ENCODE measurements around the gene TRIM71.

Gene TRIM71

GRCh38 chr3:32866533-32866932 lies 48.7 kb downstream of the TRIM71 start:
- no peak for DNase-seq (ENCODE audit: low read depth in 2 of 2)

GRCh38 chr3:32867954-32868353 lies 50.2 kb downstream of the TRIM71 start:
- DNase-seq (ENCODE audit: low read depth in 2 of 2): no peak

GRCh38 chr3:32868719-32869512 lies 51.1 kb downstream of the TRIM71 start:
- DNase-seq (ENCODE audit: low read depth in 2 of 2): no peak

DNA sequence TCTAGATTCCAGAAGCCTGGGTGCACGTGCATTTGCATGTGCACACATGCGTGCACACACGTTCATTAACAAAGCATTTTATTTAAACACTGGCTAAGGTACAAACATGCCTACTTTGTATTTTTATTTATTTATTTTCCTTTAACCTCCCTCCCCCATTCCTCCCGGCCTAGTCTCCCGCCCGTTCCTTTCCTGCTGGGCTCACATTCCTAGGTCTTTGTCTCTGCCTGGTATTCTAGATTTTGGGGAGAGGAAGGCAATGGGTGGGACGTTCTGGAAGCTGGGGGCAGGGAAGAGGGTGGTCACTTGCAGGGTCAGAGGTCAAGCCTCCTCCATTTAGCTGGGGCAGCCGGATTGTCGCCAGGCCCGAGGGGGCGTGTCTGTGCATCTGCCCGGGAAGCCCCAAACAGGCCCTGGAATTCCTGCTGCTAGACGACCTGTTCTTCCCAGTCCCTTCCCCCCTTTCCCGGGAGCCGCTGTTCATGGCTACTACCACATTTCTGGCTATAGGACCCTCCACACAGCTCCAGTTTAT lies 51.8 kb downstream of the TRIM71 start:
- no peak for DNase-seq (ENCODE audit: low read depth in 2 of 2)

DNA sequence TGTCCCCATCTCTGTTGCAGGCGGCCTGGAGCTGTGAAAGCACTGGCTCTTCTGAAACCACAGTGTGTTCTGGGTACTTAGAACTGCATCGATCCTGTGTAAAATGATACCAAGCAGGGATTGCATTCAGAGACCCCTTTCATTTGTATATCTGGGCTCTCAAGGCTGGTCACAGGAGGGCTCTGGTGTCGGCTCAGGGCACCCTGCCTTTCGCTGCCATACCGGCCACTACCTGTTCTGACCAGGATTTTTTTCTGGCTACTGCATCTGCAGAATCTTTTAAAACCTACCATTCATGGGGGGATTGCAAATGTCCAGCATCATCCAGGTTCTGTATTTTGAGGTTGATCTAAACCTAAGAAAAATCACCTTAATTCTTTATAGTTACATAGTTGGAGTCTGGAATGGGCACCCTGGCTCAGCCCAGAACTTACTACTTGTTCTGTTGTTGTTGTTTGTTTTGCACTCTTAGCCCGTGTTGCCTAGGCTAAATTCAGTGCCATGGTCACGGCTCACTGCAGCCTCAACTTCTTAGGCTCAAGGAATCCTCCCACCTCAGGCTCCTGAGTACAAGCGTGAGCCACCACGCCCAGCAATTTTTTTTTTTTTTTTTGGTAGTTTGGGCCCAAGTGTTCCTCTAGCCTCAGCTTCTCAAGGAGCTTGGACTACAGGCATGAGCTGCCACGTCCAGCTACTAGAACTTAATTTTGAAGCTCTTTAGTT lies 52.7 kb downstream of the TRIM71 start:
- no peak for DNase-seq (ENCODE audit: low read depth in 2 of 2)

- no peak for DNase-seq (ENCODE audit: low read depth in 2 of 2)
Observed at GRCh38 chr3:32871273-32871672, 53.5 kb downstream of the TRIM71 start.

- DNase-seq (ENCODE audit: low read depth in 2 of 2): no peak
Observed at GRCh38 chr3:32872487-32873382, 54.9 kb downstream of the TRIM71 start.

DNA sequence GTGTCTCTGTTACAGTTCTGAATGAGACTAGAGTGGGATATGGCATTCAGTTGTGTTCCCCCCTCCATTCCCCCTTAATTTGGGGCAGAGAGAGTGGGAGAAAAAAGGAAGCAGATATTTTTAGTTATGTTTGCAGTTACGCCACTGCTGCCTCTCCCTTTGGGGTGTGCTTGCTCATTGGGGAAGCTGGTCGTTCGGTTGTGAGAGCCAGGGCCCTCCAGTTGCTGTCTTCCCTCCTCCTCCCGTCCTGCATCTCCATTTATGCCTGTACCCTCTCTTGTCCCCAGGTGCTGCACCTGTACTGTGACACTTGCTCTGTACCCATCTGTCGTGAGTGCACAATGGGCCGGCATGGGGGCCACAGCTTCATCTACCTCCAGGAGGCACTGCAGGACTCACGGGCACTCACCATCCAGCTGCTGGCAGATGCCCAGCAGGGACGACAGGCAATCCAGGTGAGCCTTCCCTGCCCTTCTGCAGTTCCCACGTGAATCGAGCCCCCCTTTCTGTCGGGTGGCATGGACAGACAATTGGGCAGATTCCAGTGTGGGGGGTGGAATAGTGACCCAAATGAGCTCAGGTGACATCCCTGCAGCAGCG lies 55.8 kb downstream of the TRIM71 start:
- DNase-seq (ENCODE audit: low read depth in 2 of 2): no peak

DNA sequence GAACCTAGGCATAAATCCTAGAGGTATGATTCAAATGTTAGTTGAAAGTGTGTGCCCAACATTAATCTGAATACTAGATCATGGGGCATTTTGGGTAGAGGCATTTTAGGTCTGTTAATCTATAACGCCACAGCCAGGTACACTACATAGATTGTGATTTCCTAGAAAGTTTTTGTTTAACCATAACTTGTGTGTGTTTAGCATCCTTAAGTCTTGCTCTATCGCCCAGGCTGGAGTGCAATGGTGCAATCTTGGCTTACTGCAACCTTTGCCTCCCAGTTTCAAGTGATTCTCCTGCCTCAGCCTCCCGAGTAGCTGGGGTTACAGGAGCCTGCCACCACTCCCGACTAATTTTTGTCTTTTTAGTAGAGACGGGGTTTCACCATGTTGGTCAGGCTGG lies 59.1 kb downstream of the TRIM71 start:
- DNase-seq (ENCODE audit: low read depth in 2 of 2): no peak

DNA sequence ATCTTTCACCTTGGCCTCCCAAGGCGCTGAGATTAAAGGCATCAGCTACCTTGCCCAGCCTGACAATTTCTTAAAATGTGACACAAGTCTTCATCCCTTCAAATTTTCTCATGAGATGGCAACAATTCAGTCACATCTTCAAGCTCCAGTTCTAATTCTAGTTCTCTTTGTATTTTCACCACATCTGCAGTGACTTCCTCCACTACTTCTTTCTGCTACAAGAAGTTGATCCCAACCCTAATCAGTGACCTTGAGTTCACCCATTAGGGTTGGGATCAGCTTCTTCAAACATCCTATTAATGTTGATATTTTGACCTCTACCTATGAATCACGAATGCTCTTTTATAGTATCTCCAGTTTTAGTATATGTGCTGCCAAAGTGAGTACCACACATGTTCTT lies 59.8 kb downstream of the TRIM71 start:
- no peak for DNase-seq (ENCODE audit: low read depth in 2 of 2)

DNA sequence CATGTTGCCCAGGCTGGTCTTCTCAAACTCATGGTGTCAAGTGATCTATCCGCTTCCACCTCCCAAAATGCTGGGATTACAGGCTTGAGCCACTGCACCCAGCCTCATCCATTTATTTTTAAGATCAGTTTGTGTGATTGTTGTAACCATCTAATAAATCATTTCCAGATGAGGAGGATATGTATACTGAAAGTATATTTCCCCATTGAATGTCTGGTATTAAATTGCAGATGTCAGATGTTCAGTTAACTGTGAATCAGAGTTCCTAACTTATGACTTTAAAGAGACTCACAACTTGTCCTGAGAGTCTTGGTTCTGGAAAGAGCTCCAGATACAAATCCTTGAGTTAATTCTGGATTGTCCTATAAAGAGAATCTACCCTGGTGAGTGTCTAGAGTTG lies 62.4 kb downstream of the TRIM71 start:
- no peak for DNase-seq (ENCODE audit: low read depth in 2 of 2)

DNA sequence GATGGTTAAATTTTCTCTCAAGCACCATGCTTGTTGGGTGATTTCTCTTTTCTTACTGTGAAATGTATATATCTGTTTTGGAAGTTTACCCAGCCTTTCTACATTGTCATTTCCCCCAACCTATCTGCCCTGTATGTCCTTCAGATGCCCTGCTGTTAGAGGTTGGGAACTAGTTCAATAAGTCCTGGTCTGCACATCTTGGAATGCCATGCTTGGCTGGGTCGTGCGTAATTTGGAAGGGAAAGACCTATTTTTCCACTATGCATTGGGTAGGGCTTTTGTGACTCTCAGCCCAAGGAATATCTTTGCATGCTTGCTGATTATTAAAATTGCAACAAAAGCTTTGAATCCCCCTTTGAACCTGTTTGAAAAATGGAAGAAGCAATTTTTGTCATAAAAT lies 63.8 kb downstream of the TRIM71 start:
- DNase-seq (ENCODE audit: low read depth in 2 of 2): no peak

DNA sequence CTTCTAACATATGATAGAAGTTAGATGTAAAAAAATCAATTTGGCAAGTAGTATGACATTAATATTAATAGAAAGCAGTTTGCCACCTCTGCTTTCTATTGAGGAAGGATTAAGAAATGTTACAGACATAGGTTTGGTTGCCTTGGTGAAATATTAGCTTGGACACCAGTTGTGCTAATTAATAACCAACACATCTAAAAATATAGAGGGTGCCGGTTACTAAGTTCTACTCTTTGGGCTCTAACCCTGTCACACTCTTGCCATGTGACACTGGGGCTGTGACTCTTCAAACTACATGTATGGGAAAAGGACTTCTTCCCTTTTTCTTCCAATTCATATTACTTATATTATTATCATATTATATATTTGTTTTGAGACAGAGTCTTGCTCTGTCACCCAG lies 64.4 kb downstream of the TRIM71 start:
- no peak for DNase-seq (ENCODE audit: low read depth in 2 of 2)

DNA sequence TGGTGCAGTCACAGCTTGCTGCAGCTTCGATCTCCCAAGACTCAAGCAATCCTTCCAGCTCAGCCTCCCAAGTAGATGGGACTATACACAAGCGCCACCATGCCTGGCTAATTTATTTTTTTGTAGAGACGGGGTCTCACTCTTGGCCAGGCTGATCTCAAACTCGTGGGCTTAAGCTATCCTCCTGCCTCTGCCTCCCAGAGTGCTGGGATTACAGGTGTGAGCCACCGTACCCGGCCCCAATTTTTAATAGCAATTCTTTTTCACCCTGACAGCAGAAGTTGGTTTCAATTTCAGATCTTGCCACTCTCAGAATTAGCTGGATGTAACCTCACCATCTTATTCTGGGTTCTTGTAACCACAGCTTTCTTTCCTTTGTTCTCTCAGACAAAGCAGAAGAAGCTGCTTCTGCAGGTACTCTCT lies 64.8 kb downstream of the TRIM71 start:
- no peak for DNase-seq (ENCODE audit: low read depth in 2 of 2)

DNA sequence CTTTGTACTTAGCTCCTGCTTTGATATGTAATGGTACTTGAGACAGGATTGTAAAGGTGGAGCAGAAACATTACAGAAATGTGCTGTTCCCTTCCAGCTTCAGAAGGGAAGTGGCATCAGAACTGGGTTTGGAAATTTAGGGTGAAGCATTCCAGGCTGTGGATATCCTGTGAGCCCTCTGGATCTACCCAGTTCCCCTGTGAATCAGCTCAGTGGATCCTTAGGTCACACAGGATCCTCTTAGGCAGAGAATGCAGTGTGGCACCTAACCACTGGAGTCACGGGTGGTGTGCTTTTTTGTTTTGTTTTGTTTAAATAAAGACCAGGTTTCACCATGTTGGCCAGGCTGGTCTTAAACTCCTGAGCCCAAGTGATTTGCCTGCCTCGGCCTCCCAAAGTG lies 66.0 kb downstream of the TRIM71 start:
- DNase-seq (ENCODE audit: low read depth in 2 of 2): no peak

- DNase-seq (ENCODE audit: low read depth in 2 of 2): no peak
Observed at GRCh38 chr3:32884591-32884990, 66.8 kb downstream of the TRIM71 start.

DNA sequence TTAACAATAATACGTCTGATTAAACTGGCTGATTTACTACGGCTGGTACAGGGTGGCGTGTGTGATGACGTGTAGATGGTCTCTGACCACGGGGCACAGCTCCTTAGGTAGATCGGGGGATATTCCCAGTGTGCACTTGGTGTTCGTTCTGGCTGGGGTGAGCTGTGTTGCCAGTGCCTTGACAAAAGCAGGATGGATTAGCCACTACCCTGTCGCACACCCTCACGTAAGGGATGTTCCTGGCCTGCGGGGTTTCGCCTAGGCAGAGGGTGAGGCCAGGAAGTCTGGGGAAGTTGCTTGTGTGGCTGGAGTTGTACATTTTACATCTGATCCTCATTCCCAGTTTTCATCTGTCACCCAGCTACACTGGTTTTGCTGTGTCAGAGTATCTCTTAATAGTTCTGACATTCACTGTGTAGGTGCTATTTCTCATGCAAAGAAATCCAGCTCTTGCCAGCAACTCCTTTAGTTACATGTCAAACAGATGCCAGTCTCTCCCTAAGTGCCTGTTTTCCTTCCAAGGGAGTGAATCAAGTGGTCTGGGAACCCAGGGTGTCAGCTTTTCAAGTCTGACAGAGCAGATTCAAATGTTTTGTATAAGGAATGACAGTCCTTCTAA lies 67.6 kb downstream of the TRIM71 start:
- DNase-seq (ENCODE audit: low read depth in 2 of 2): no peak

DNA sequence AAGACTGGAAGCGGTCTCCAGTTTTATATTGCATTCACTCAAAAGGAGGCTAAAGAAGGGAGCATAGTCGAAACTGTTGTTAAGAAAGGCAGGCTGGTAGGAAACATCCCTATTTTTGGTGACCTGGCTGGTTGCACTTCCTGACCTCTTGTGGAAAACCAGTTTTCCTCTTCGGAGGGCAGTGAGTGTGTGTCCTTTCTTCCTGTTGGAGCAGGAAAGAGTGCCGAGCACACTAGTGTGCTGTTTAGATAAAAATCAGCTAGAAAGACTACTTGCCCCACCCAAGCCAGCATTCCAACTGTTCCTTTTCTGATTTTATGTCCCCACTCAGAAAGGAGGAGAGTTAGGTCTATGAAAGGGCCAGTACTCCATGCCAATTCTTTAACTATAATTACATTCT lies 68.5 kb downstream of the TRIM71 start:
- no peak for DNase-seq (ENCODE audit: low read depth in 2 of 2)

- DNase-seq (ENCODE audit: low read depth in 2 of 2): no peak
Observed at GRCh38 chr3:32886911-32887310, 69.1 kb downstream of the TRIM71 start.

GRCh38 chr3:32888739-32889138 lies 70.9 kb downstream of the TRIM71 start:
- no peak for DNase-seq (ENCODE audit: low read depth in 2 of 2)
